K562 (cell line): ENCODE data around the gene PODXL2. TPM values are rescaled to one million over a fixed set of nuclear protein-coding genes. Genes with fewer than 3 reads are reported as not detected.
A peak's percentile ranks its signal among the peaks of the same experiment; 100 is the strongest.

ENCODE experiments used
- ATAC-seq: fragments of 200-7000 bp; cut with Tn5 transposase; 3 replicates; pipeline ENCODE4 v1.9.1; 2020; ENCODE audit warnings: moderate library complexity
- BruUV-seq: library from RNA; stranded (reverse); fragments of 400-500 nt; replicated peaks from 2 replicates; lab custom pipeline; 2021; lab: Mats Ljungman, UMichigan
- CTCF ChIA-PET: fragments of 300-600 bp; formaldehyde crosslinking; extraction: SDS; loops from one replicate; lab custom pipeline; 2021; ENCODE audit warnings: low intra/inter-chr PET ratio; lab: Yijun Ruan, JAX
- POLR2A ChIA-PET: fragments of 300-600, 350-650 bp; sonication (Branson Sonifier 250); formaldehyde crosslinking; extraction: SDS; loops from one replicate; lab custom pipeline; 2021; ENCODE audit warnings: antibody characterized with exemption, inconsistent platforms; lab: Yijun Ruan, JAX
- DNase-seq, 4 experiments: peaks; one replicate each; pipeline versions ENCODE4 v3.0.0 to v3.0.0-alpha.2; 2011 to 2018; ENCODE audit warnings: low spot score in 3 of 4, mixed read lengths in 3 of 4; ENCODE audit errors: extremely low read depth in 1 of 4
- FAIRE-seq: peaks from 2 replicates; lab custom pipeline; 2011; peaks lifted over from hg19 to GRCh38; lab: Jason Lieb, UNC
- H2AFZ ChIP-seq: 2 replicates; pipeline ENCODE4 v1.6.0; 2011; ENCODE audit warnings: low read depth, low read length, control low read depth, inconsistent platforms
- H3K27ac ChIP-seq: fragments of 200-600 bp; 3 replicates; pipeline ENCODE4 v1.8.0; 2011; ENCODE audit warnings: low read depth, mild to moderate bottlenecking, control low read depth, inconsistent platforms, low read length, moderate library complexity, mixed read lengths; ENCODE audit errors: extremely low read depth
- H3K27me3 ChIP-seq, 2 experiments: fragments of 300-600 bp in 1 of 2; 2 replicates in 1 of 2; 3 replicates in 1 of 2; pipeline versions ENCODE4 v1.6.0 to v1.8.0; 2011; ENCODE audit warnings: inconsistent platforms in 2 of 2, low read length in 2 of 2, mild to moderate bottlenecking in 1 of 2, mixed read lengths in 1 of 2, moderate library complexity in 1 of 2; ENCODE audit not compliant: control insufficient read depth in 2 of 2, insufficient read depth in 2 of 2
- H3K36me3 ChIP-seq: fragments of 300-600 bp; 3 replicates; pipeline ENCODE4 v1.8.0; 2011; ENCODE audit warnings: mild to moderate bottlenecking, low read length, inconsistent platforms; ENCODE audit not compliant: control insufficient read depth, insufficient read depth
- H3K4me1 ChIP-seq, 2 experiments: fragments of 200-600 bp in 1 of 2; replicated peaks in 1 of 2; 2 replicates in 1 of 2; 3 replicates in 1 of 2; pipeline versions ENCODE4 v1.5.1 to v1.8.0; 2011; ENCODE audit warnings: inconsistent platforms in 2 of 2, low read length in 2 of 2, mild to moderate bottlenecking in 1 of 2, mixed read lengths in 1 of 2, moderate library complexity in 1 of 2; ENCODE audit not compliant: control insufficient read depth in 2 of 2, insufficient read depth in 2 of 2
- H3K4me2 ChIP-seq: 2 replicates; pipeline ENCODE4 v1.6.1; 2011; ENCODE audit warnings: low read length, control low read depth, inconsistent platforms, mixed read lengths; ENCODE audit not compliant: insufficient read depth
- H3K4me3 ChIP-seq: fragments of 200-600 bp; sonication (generic), shearing (Covaris generic); 2 replicates; pipeline ENCODE4 v1.5.1; 2016; ENCODE audit warnings: control low read depth, inconsistent platforms
- H3K79me2 ChIP-seq: fragments of 200-600 bp; 3 replicates; pipeline ENCODE4 v1.8.0; 2011; ENCODE audit warnings: low read length, inconsistent platforms; ENCODE audit not compliant: control insufficient read depth, insufficient read depth
- H3K9ac ChIP-seq, 2 experiments: 2 replicates each; pipeline versions ENCODE4 v1.6.0 to v1.6.1; 2011; ENCODE audit warnings: low read depth in 2 of 2, low read length in 2 of 2, control low read depth in 1 of 2, inconsistent platforms in 1 of 2, mild to moderate bottlenecking in 1 of 2, mixed read lengths in 1 of 2; ENCODE audit not compliant: insufficient read depth in 1 of 2
- H3K9me1 ChIP-seq: one replicate; pipeline ENCODE4 v1.6.0; 2011; ENCODE audit warnings: inconsistent platforms, mild to moderate bottlenecking, low read length, moderate library complexity; ENCODE audit not compliant: control insufficient read depth, insufficient read depth
- H3K9me3 ChIP-seq: replicated peaks from 2 replicates; pipeline ENCODE4 v1.5.1; 2011; ENCODE audit warnings: low read depth, low read length, inconsistent platforms; ENCODE audit not compliant: control insufficient read depth, insufficient read depth
- H4K20me1 ChIP-seq: replicated peaks from 2 replicates; pipeline ENCODE4 v1.6.1; 2011; ENCODE audit warnings: low read length, inconsistent platforms, mixed read lengths; ENCODE audit not compliant: control insufficient read depth, insufficient read depth
- POLR2G ChIP-seq: fragments of 200-400 bp; formaldehyde crosslinking; IDR thresholded peaks from 2 replicates; pipeline ENCODE4 v1.6.1; 2017; ENCODE audit warnings: low read depth, mild to moderate bottlenecking, antibody characterized with exemption, low read length, moderate library complexity
- RBFOX2 ChIP-seq: fragments of 200-400 bp; formaldehyde crosslinking; IDR thresholded peaks from 2 replicates; pipeline ENCODE4 v1.6.1; 2017; ENCODE audit warnings: low read depth, mild to moderate bottlenecking, low read length, moderate library complexity
- SMARCB1 ChIP-seq: IDR thresholded peaks from 2 replicates; pipeline ENCODE4 v1.6.1; 2011; ENCODE audit warnings: improper control_type of control experiment, low read depth; ENCODE audit not compliant: insufficient read length
- ZNF121 ChIP-seq: sonication (generic); formaldehyde crosslinking; conservative IDR thresholded peaks from 2 replicates; pipeline ENCODE4 v1.8.0; 2022; ENCODE audit warnings: missing genetic modification reagents
- WGBS: fragments of 100-300 bp; shearing (Covaris generic); methylation state at CpG from one replicate; pipeline ENCODE4 v1.1.6; 2016; ENCODE audit warnings: low coverage, mixed read lengths; ENCODE audit not compliant: insufficient coverage; ENCODE audit errors: missing lambda C conversion rate; 5-methylcytosine and 5-hydroxymethylcytosine counted together
- in situ Hi-C: fragments of 300-500 bp; cut with MboI; formaldehyde crosslinking; loops from 4 replicates; pipeline ENCODE4 v1.15.0; 2018; ENCODE audit warnings: inconsistent platforms, mixed read lengths
- intact Hi-C: fragments of 100-400 bp; cut with micrococcal nuclease; formaldehyde crosslinking; loops from 2 replicates; pipeline ENCODE4 v1.14.2; 2022
- polyA plus RNA-seq, 8 experiments: library from polyadenylated mRNA; depleted of rRNA in 4 of 8; stranded (reverse) in 5 of 8; unstranded in 3 of 8; fragments of >200 nt; fragmentation: Nextera tagmentation in 2 of 8; fragmentation: Illumina TruSeq in 1 of 8; extraction: Ambion mirVana in 2 of 8; extraction: Trizol in 1 of 8; gene quantifications; 2 replicates each; pipeline versions ENCODE4 v1.2.1 to v1.2.3, GENCODE V29; 2011 to 2014; ENCODE audit warnings: inconsistent platforms in 1 of 8, missing spikeins in 1 of 8
- total RNA-seq, 7 experiments: library from RNA; depleted of rRNA in 6 of 7; stranded (reverse); fragments of >200 nt in 6 of 7; fragmentation: Illumina TruSeq in 2 of 7; extraction: Trizol in 2 of 7; gene quantifications; 2 replicates each; pipeline versions ENCODE4 v1.2.1 to v1.2.3, GENCODE V29; 2011 to 2021; ENCODE audit warnings: low replicate concordance in 1 of 7
- TF ChIP-seq, protein P1 (sequence below): fragments of 250-450 bp; sonication (Bioruptor Pico); IDR thresholded peaks from 2 replicates; pipeline ENCODE4 v1.4.0; 2020; ENCODE audit warnings: mild to moderate bottlenecking, moderate library complexity

Gene PODXL2
- total and polyA plus RNA-seq, 9 of the 15 experiments (the other 6 are each of a cell fraction or from before 2014, with no cell fraction given), result 0.03 to 52.5 (median 21.9) TPM

DNA sequence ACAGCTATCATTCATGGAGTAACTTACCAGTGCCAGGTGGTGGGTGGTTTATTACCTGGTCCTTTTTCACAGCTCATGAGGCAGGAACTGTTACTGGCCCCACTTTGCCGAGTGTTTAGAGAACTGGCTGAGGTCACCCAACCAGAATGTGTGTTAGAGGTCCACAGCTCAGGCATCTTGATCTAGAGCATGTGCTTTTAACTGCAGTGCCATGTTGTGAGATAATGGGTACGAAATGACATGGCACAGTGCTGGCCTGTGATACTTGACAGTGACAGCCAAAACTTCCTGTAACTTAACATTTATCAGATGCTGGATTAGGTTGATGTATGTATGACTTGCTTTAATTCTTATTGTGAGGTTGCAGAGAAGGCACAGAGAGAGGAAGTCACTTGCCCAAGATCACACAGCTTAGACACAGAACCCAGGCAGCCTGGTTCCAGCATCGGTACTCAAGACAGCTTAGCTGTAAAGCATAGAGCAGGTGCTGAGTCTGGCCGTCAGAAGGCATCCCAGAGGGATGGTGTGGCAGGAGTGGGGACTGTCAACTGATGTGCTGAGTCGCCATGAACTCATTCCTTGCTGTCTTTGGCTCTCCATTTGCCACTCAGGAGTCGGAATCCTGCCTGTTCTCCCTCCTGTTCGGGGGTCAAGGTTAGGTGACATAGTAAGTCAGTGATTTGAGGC, 21.2 kb upstream of the PODXL2 start (continued):
- TF ChIP-seq, protein P1, sequence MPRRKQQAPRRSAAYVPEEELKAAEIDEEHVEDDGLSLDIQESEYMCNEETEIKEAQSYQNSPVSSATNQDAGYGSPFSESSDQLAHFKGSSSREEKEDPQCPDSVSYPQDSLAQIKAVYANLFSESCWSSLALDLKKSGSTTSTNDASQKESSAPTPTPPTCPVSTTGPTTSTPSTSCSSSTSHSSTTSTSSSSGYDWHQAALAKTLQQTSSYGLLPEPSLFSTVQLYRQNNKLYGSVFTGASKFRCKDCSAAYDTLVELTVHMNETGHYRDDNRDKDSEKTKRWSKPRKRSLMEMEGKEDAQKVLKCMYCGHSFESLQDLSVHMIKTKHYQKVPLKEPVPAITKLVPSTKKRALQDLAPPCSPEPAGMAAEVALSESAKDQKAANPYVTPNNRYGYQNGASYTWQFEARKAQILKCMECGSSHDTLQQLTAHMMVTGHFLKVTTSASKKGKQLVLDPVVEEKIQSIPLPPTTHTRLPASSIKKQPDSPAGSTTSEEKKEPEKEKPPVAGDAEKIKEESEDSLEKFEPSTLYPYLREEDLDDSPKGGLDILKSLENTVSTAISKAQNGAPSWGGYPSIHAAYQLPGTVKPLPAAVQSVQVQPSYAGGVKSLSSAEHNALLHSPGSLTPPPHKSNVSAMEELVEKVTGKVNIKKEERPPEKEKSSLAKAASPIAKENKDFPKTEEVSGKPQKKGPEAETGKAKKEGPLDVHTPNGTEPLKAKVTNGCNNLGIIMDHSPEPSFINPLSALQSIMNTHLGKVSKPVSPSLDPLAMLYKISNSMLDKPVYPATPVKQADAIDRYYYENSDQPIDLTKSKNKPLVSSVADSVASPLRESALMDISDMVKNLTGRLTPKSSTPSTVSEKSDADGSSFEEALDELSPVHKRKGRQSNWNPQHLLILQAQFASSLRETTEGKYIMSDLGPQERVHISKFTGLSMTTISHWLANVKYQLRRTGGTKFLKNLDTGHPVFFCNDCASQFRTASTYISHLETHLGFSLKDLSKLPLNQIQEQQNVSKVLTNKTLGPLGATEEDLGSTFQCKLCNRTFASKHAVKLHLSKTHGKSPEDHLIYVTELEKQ (CRISPR knock-in tag), result no peak
- no peak for TF ChIP-seq ZNF121 (CRISPR knock-in tag)

- Histone ChIP-seq H3K79me2 (no peaks in the 10 kb centered on the region; the same call in 1 of the 3 replicates), H3K4me1 (no peaks in the 10 kb centered on the region; a peak in 2 of 5 replicates), H3K9me1 (no peaks in the 10 kb centered on the region), H4K20me1 (no peaks in the 10 kb centered on the region; the same call in 1 of the 2 replicates), H3K9ac (no peak overlapping the region; a peak in 1 of 4 replicates), H3K27me3 (no peaks in the 10 kb centered on the region), H2AFZ (no peak overlapping the region), H3K4me2 (no peak overlapping the region), H3K9me3 (no peaks in the 10 kb centered on the region), H3K36me3 (peaks cover 93% of the 10 kb centered on the region; the same call in 2 of the 3 replicates), H3K4me3 (no peak overlapping the region), H3K27ac (no peak overlapping the region; the same call in 2 of the 3 replicates)
- 97% methylated on average over 6 of the region's 14 CpGs for WGBS
- ATAC-seq (no peak), FAIRE-seq (no peak), DNase-seq (no peak)
- ChIA-PET CTCF (no interaction called here), POLR2A (interaction anchor here (1.9 kb wide), 1 partner anchor 9 kb away, joined by 14 read pairs; no protein-coding TSS in a partner anchor)
- TF ChIP-seq SMARCB1 (no peak), POLR2G (peak; percentile 44), RBFOX2 (peak; percentile 54)
- no TSS peak for BruUV-seq
- in situ Hi-C loops (no loop called here), intact Hi-C loops (no loop called here)
These were observed 20.6 kb upstream of the PODXL2 start for GRCh38 chr3:127608362-127608718.
